ENCODE measurements around the gene PTPRN2.
"Not testable (repeated sequence)": the region's sequence is repeated elsewhere in the genome, so short reads cannot be mapped to it uniquely, and the experiment has no call there.

The PTPRN2 gene

GRCh38 chr7:157711353-157711888 is 876.2 kb downstream of the PTPRN2 start:
- DNase-seq = no peak

- DNase-seq = no peak
Measured at GRCh38 chr7:157710396-157710795, 877.2 kb downstream of the PTPRN2 start.

DNA sequence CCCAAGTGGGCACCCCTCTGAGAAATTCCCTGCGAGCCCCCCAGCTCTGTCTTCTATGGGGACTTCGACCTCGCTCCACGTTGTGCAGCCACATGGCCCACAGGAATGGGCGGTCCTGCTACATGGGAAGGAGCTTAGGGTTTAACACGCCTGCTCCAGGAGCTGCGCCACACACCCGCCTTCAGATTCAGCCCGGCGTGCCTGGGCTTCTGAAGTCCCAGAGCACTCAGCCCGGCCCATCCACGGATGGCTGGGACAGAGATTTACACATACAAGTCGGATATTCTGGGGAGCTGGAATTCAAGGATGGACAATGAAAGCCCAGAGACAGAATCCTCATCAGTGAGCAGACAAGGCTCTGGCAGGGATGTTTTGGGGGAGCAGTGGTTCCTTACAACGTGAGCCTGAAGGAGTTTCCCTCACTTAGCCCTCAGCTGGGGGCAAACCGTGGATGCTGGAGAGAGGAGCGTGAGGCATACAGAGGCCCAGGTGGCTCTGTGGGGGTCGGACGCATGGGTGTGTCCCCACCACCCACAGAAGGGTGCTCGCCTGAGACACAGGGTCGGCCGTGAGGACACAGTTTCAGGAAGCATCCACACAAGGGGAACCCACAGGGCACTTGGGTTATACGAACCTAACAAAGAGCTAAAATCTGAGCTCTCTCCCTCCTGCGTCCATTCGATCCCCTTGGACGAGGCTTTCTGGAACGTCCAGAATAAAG is 877.9 kb downstream of the PTPRN2 start:
- no peak for DNase-seq

DNA sequence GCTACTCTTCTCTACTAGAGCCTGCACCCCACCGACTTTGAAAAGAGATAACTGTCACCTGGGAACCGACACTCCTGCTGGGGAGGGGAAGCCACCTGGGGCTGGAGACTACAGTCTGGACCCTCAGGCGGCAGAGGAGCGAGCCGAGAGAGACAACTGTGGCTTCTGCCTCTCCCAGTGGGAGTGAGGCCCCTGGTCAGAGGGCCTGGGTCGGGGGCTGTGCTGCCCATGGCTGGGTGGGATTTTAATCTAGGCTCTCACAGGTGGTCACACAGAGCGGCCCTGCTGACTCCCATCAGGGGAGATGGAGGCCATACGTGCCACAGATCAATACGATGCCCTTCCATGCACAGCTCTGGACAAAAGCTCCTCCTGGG is 878.7 kb downstream of the PTPRN2 start:
- no peak for DNase-seq

DNA sequence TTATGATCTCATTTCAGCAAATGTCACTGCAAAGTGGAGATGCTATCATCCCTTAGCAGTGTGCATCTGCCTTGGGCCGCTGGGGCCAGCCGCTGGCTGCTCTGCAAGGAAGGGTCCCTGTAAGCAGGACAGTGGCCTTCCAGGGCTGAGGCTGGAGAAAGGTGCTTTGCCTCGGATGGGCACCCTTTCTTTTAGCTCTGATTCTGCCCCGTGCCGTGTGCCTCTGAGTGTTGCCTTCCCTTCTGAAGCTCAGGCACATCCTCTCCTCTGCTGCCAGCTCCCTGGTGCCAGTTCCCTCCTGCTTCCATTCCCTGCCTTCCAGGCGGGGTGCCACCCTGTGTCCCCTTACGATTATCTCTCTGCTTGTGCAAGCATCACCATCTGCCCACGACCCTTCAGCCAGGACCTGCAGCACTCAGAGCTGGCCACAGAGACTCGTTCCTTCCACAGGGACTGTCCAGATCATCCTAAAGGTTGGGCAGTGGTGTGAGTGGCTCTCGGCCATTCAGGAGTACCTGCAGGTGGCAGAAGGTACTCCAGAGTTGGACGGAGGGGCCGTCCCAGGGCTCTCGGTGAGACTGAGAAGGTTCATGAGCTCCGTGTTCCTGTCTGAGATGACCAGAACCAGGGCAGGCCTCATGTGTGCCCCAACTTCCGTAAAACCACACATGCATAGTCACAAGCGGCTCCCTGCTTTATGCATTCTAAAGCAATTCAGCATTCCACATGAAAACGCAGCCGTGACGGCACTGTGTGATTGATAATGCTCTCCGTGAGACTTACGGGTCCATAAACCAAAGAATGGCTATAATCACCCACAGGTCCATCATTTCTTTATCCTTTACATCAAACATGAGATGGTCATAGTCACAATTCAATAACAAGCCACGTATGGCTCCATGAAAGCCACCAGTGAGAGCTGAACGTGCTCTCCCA is 879.4 kb downstream of the PTPRN2 start:
- no peak for DNase-seq

- no peak for DNase-seq
Measured at GRCh38 chr7:157704365-157704764, 883.3 kb downstream of the PTPRN2 start.

- DNase-seq = no peak
Measured at GRCh38 chr7:157703534-157704195, 884.0 kb downstream of the PTPRN2 start.

- DNase-seq = no peak
Measured at GRCh38 chr7:157703131-157703530, 884.5 kb downstream of the PTPRN2 start.

DNA sequence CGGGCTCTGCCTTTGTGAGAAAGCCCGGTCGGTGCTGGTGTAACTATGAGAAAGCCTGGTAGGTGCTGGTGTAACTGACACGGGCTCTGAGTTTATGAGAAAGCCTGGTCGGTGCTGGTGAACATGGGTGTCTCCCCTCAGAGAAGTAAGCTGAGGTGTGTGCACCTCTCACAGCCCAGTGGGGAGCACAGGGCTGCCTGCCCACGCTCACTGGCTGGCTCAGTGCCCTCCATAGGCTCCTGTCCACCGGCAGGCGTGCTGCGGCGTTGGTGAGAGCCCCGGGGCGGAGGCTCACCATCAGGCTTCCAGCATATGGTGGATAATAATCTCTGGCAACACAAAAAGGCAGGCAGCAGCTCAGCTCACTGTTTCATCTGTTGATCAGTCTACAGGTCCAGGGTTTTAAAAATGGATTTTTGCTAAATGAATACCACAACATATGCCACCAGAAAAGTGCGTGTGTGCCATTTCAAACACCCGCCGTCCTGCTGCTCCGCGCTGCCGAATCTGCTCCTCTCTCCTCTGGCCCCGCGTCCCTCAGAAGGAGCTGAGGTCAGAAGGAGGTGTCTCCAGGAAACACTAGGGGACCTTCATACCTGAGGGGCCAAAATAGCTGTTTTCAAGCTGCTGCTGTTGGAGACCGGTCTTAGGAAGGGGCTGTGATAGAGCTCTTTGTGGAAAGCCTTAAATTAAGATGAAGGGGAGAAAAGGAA is 885.2 kb downstream of the PTPRN2 start:
- no peak for DNase-seq

DNA sequence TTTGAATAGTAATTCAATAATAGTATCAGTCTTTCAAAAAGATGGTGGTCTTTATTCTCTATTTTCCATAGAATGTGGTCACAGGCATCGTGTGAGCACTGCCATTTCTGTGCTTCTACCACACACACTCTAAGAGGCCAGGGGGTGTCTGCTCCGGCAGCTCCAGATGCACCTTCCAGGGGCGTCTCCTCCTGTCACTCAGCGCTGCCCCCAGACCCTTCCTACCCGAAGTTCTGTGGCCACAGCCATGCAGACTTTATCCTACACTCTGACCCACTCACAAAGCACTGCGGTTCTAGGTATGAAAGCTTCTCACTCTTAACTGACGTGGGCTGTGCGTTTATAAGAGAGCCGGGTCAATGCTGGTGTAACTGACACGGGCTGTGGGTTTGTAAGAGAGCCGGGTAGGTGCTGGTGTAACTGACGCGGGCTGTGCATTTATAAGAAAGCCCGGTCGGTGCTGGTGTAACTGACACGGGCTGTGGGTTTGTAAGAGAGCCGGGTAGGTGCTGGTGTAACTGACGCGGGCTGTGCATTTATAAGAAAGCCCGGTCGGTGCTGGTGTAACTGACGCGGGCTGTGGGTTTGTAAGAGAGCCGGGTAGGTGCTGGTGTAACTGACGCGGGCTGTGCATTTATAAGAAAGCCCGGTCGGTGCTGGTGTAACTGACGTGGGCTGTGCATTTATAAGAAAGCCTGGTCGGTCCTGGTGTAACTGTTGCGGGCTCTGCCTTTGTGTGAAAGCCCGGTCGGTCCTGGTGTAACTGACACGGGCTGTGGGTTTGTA is 886.0 kb downstream of the PTPRN2 start:
- not testable (repeated sequence) for DNase-seq

GRCh38 chr7:157700231-157701005 is 887.2 kb downstream of the PTPRN2 start:
- no peak for DNase-seq

- DNase-seq = no peak
Measured at GRCh38 chr7:157699357-157700013, 888.1 kb downstream of the PTPRN2 start.

DNA sequence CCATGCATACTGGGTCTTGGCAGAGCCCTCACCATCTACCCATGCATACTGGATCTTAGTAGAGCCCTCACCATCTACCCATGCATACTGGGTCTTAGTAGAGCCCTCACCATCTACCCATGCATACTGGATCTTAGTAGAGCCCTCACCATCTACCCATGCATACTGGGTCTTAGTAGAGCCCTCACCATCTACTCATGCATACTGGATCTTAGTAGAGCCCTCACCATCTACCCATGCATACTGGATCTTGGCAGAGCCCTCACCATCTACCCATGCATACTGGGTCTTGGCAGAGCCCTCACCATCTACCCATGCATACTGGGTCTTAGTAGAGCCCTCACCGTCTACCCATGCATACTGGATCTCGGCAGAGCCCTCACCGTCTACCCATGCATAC is 890.3 kb downstream of the PTPRN2 start:
- DNase-seq = not testable (repeated sequence)

DNA sequence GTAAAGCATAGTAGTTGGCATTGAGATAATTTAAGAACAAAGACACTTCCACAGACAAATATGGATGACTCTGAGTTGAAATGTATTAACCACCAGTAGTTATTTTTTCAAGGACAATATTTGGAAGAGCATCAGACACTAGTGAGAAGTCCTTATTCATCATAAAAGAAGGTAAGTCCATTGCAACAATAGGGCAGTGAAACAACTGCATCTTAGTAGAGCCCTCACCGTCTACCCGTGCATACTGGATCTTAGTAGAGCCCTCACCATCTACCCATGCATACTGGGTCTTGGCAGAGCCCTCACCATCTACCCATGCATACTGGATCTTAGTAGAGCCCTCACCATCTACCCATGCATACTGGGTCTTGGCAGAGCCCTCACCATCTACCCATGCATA is 892.0 kb downstream of the PTPRN2 start:
- not testable (repeated sequence) for DNase-seq

- no peak for DNase-seq
Measured at GRCh38 chr7:157694376-157694665, 893.3 kb downstream of the PTPRN2 start.

DNA sequence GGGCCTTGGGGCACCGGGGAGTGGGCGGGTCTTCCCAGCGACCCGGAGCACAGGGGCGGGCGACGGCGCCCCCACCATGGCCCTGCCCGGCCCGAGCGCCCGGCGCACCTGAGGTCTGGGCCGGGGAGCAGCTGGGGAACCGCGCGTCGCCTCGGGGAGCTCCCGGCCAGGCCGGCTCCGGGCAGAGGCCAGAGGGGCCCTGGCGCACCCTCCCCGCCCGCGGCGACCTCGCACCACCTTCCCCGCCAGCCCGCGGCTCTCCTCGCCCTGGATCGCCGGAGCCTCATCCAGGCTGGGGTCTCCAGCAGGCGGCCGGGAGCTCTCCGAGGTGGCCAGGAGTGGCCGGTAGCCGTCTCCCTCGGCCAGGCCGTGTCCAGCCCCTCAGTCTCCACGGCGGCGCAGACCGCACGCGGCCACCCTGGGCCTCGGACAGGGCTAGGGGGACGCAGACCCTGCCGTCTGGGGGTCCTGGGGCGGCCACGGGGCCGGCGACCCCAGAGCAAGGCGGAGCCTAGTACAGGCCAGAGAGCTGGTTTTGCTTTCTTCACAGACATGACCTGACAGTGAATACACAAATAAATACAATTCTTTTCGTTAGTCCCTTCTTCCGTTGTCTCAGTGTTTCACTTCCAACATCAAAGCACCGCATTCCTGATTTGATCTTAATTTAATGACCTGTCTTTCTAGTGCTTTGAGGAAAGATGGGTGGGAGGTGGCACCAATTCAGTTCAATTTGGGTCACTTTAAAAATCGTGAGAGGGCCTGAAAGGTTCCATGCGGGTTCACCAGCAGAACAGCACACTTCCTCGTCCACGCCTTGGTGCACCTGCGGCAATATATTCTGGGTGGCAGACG is 893.9 kb downstream of the PTPRN2 start:
- DNase-seq = no peak

GRCh38 chr7:157693071-157693520 is 894.5 kb downstream of the PTPRN2 start:
- DNase-seq = no peak

GRCh38 chr7:157692460-157693011 is 895.1 kb downstream of the PTPRN2 start:
- no peak for DNase-seq

All from effector CD4-positive, alpha-beta T cell (primary cell).